ENCODE results near the gene C5orf24.
A peak's percentile ranks its signal among the peaks of the same experiment; 100 is the strongest.
"Not testable (repeated sequence)": the region's sequence is repeated elsewhere in the genome, so short reads cannot be mapped to it uniquely, and the experiment has no call there.

The C5orf24 gene

GRCh38 chr5:134857401-134857800 lies 11.6 kb downstream of the C5orf24 start:
- no peak for DNase-seq (ENCODE audit: low spot score)

- no peak for DNase-seq (ENCODE audit: low spot score)
Measured at GRCh38 chr5:134864707-134865106, 18.9 kb downstream of the C5orf24 start.

GRCh38 chr5:134873494-134873893 lies 27.7 kb downstream of the C5orf24 start:
- peak; percentile 50 for DNase-seq (ENCODE audit: low spot score)

GRCh38 chr5:134873987-134874830 lies 28.4 kb downstream of the C5orf24 start, which contains the start of gene TXNDC15:
Gene TXNDC15, plus strand, starts transcription at chr5:134874371. Its CDS starts 57 bp downstream, at chr5:134874428.
- peak; percentile 83 for DNase-seq (ENCODE audit: low spot score)

DNA sequence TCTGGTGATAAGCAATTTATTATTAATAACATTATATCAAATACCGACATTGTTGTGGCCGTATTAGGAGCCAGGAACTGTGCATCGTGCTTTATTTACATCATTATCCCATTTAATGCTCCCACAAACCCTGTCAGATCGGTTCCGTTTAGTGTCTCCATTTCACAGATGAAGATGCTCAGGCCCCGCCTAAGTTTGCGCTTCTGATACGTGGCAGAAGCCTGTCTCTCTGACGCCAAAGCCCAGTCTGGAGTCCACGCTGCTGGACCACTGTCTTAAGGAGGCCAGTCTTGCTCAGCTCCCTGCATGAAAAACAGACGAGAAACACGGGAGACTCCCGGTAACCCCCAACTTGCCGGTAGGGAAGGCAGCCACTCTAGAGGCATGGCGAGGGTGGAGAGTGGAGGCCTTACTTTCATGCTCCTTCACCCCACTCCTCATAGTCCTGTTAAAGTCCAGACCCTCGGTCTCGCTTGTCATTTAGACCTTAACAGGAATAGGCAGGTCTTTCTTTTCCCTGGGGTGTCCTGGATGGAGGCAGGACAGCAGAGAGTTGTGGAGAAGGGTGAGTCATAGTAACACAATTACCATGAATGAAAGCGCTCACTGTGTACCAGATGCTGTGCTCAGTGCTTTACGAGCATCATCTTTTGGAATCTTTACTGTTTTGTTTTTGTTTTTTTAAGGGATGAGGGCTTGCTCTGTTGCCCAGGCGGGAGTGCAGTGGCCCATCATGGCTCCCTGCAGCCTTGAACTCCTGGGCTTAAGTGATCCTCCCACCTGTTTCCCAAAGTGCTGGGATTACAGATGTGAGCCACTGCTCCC lies 29.3 kb downstream of the C5orf24 start:
- peak; percentile 48 for DNase-seq (ENCODE audit: low spot score)

DNA sequence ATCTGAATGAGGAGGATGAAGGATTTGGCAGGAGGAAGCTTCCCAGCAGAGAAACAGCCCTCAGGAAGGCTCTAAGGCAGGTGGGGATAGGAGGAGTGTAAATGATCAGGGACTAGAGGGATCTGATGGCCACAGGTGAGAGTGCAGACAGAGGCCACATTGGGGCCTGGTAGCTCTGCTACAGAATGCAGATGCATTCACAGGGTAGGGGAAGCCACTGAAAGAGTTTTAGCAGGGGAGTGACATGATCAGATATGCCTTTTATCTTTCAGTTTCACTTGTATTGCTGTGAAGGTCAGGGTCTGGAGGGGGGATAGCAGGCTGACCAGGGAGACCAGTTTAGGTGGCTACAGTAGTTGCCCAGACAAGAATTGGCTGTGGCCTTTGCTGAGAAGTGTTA lies 31.4 kb downstream of the C5orf24 start:
- peak; percentile 28 for DNase-seq (ENCODE audit: low spot score)

GRCh38 chr5:134878403-134878802 lies 32.6 kb downstream of the C5orf24 start:
- no peak for DNase-seq (ENCODE audit: low spot score)

- DNase-seq (ENCODE audit: low spot score): no peak
Measured at GRCh38 chr5:134879456-134879855, 33.7 kb downstream of the C5orf24 start.

- DNase-seq (ENCODE audit: low spot score): not testable (repeated sequence)
Measured at GRCh38 chr5:134880937-134881336, 35.2 kb downstream of the C5orf24 start.

- DNase-seq (ENCODE audit: low spot score): not testable (repeated sequence)
Measured at GRCh38 chr5:134881711-134882110, 35.9 kb downstream of the C5orf24 start.

DNA sequence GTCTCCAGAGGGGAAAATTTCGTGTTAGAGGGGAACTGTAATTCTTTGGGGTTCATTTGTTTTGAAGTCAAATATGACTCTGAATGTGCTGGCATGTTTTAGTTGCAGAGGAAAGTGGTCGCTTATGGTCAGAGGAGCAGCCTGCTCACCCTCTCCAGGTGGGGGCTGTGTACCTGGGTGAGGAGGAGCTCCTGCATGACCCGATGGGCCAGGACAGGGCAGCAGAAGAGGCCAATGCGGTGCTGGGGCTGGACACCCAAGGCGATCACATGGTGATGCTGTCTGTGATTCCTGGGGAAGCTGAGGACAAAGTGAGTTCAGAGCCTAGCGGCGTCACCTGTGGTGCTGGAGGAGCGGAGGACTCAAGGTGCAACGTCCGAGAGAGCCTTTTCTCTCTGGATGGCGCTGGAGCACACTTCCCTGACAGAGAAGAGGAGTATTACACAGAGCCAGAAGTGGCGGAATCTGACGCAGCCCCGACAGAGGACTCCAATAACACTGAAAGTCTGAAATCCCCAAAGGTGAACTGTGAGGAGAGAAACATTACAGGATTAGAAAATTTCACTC lies 41.9 kb downstream of the C5orf24 start:
- no peak for DNase-seq (ENCODE audit: low spot score)

- DNase-seq (ENCODE audit: low spot score): no peak
Measured at GRCh38 chr5:134889335-134889734, 43.6 kb downstream of the C5orf24 start.

- DNase-seq (ENCODE audit: low spot score): no peak
Measured at GRCh38 chr5:134891473-134891872, 45.7 kb downstream of the C5orf24 start.

GRCh38 chr5:134892282-134892681 lies 46.5 kb downstream of the C5orf24 start:
- DNase-seq (ENCODE audit: low spot score): no peak

- DNase-seq (ENCODE audit: low spot score): no peak
Measured at GRCh38 chr5:134892926-134893325, 47.2 kb downstream of the C5orf24 start.

DNA sequence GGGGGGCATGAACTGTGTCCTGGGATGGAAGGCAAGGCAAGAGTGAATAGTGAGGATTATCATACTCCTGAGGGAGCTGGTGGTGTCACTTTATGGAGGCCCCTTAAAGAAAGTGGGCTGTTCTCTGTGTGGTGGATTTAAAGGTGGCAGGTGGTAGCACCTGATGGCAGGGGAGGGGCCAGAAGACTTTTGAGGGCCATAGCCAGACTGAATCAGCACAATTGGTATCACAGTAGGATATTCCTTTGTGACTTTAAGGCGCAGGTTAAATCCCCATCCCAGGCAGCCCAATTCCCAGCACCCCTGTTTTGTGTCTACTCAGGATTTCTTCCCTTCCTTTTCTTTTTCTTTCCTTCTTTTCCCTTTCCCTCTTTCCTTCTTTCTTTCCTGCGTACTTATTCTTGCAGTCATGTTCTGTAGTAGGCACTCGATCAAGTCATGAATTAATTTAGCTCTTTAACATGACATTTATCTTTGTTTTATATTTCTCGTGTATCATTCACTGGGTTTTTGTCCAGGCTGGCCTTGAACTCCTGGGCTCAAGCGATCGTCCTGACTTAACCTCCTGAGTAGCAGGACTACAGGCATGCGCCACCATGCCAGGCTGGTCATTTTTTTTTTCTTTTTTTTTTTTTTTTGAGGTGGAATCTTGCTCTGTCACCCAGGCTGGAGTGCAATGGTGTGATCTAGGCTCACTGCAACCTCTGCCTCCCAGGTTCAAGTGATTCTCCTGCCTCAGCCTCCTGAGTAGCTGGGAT lies 48.2 kb downstream of the C5orf24 start:
- DNase-seq (ENCODE audit: low spot score): no peak

- DNase-seq (ENCODE audit: low spot score): peak; percentile 90
Measured at GRCh38 chr5:134902071-134902801, 56.5 kb downstream of the C5orf24 start.

GRCh38 chr5:134904610-134905245 lies 59.0 kb downstream of the C5orf24 start, which contains the start of gene PCBD2:
Gene PCBD2, plus strand, starts transcription at chr5:134905131. Its CDS starts 9 bp downstream, at chr5:134905140.
- DNase-seq (ENCODE audit: low spot score): peak; percentile 95

GRCh38 chr5:134905246-134905996 lies 59.7 kb downstream of the C5orf24 start:
- DNase-seq (ENCODE audit: low spot score): peak; percentile 87

DNA sequence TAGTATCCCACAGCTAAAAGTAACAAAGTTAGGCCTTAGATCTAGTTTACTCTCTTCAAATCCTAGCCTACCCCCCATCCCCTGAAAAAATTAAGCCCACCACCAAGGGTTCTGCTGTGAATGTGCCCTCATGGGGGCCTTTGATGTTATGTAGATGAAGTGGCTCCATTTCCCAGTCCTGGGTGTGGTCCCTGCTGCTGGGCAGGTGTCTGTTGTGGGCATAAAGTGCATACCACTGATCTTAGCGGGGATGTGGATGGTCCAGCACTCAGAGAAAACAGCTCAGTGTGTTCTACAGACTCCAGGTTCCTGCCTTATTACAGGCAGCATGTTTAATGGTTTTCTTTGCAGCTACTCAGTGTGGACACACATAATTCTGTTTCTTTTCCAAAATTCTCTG lies 61.0 kb downstream of the C5orf24 start:
- no peak for DNase-seq (ENCODE audit: low spot score)

Measured in NAMALWA (cell line).